HepG2 (cell line): ENCODE results near the gene CNNM4. TPM values are rescaled to one million over a fixed set of nuclear protein-coding genes. Genes with fewer than 3 reads are reported as not detected.
A peak's percentile ranks its signal among the peaks of the same experiment; 100 is the strongest.

Experiments used
- ASH2L ChIP-seq: fragments of 300-600, 200-600 bp; sonication (generic); IDR thresholded peaks from 2 replicates; pipeline ENCODE4 v1.7.0; 2017; ENCODE audit warnings: low read depth, mild to moderate bottlenecking, moderate library complexity, mixed read lengths, low read length; ENCODE audit not compliant: insufficient read length
- CCDC6 ChIP-seq: sonication (generic); formaldehyde crosslinking; IDR thresholded peaks from 2 replicates; pipeline ENCODE4 v1.8.1; 2022; ENCODE audit warnings: mild to moderate bottlenecking, missing genetic modification reagents, moderate library complexity
- ERF ChIP-seq: IDR thresholded peaks from 2 replicates; pipeline ENCODE4 v1.6.1; 2018; ENCODE audit warnings: missing biosample characterization, missing genetic modification reagents
- FOXA1 ChIP-seq, 2 experiments: fragments of 450-650 bp in 1 of 2; sonication (generic) in 1 of 2; formaldehyde crosslinking in 1 of 2; IDR thresholded peaks; 2 replicates each; pipeline versions ENCODE4 v1.4.0 to v1.6.1; 2016 to 2020; ENCODE audit warnings: missing genetic modification reagents in 1 of 2
- NKX3-1 ChIP-seq: sonication (generic); formaldehyde crosslinking; IDR thresholded peaks from 2 replicates; pipeline ENCODE4 v1.5.0; 2020; ENCODE audit warnings: missing genetic modification reagents
- NRL ChIP-seq: sonication (generic); formaldehyde crosslinking; IDR thresholded peaks from 2 replicates; pipeline ENCODE4 v1.5.0; 2020; ENCODE audit warnings: missing genetic modification reagents, mild to moderate bottlenecking, moderate library complexity, borderline replicate concordance
- PAX8 ChIP-seq: sonication (generic); formaldehyde crosslinking; IDR thresholded peaks from 2 replicates; pipeline ENCODE4 v1.8.0; 2022; ENCODE audit warnings: mild to moderate bottlenecking, missing genetic modification reagents, borderline replicate concordance
- SOX13 ChIP-seq, 3 experiments: fragments of 450-650 bp in 1 of 3; sonication (generic) in 1 of 3; formaldehyde crosslinking in 1 of 3; IDR thresholded peaks in 2 of 3; conservative IDR thresholded peaks in 1 of 3; 2 replicates each; pipeline versions ENCODE4 v1.5.0 to v1.6.1; 2016 to 2020; ENCODE audit warnings: antibody characterized with exemption in 1 of 3, mild to moderate bottlenecking in 1 of 3, missing compliant biosample characterization in 1 of 3, missing genetic modification reagents in 1 of 3, moderate library complexity in 1 of 3
- SP1 ChIP-seq, 2 experiments: fragments of 450-650 bp in 1 of 2; sonication (generic) in 1 of 2; formaldehyde crosslinking in 1 of 2; IDR thresholded peaks; 2 replicates each; pipeline versions ENCODE4 v1.4.0 to v1.6.1; 2016 to 2020; ENCODE audit warnings: missing genetic modification reagents in 1 of 2
- STAT6 ChIP-seq: sonication (generic); formaldehyde crosslinking; IDR thresholded peaks from 2 replicates; pipeline ENCODE4 v1.4.0; 2020; ENCODE audit warnings: missing genetic modification reagents, mild to moderate bottlenecking, borderline replicate concordance
- TARDBP ChIP-seq: sonication (generic); formaldehyde crosslinking; IDR thresholded peaks from 2 replicates; pipeline ENCODE4 v1.8.0; 2022; ENCODE audit warnings: mild to moderate bottlenecking, missing genetic modification reagents
- ZC3H4 ChIP-seq: sonication (generic); formaldehyde crosslinking; IDR thresholded peaks from 2 replicates; pipeline ENCODE4 v1.4.0; 2020; ENCODE audit warnings: missing genetic modification reagents, borderline replicate concordance
- ZNF292 ChIP-seq: sonication (generic); formaldehyde crosslinking; IDR thresholded peaks from 2 replicates; pipeline ENCODE4 v1.8.1; 2022; ENCODE audit warnings: mild to moderate bottlenecking, low read depth, missing genetic modification reagents, borderline replicate concordance
- ZNF296 ChIP-seq: sonication (generic); formaldehyde crosslinking; conservative IDR thresholded peaks from 2 replicates; pipeline ENCODE4 v1.5.0; 2020; ENCODE audit warnings: mild to moderate bottlenecking, missing genetic modification reagents
- polyA plus RNA-seq, 8 experiments: library from polyadenylated mRNA; depleted of rRNA in 3 of 8; stranded (reverse) in 7 of 8; unstranded in 1 of 8; fragments of >200 nt; fragmentation: Illumina TruSeq in 4 of 8; extraction: Trizol in 4 of 8; gene quantifications; 2 replicates each; pipeline versions ENCODE4 v1.2.1 to v1.2.3, GENCODE V29; 2011 to 2016; ENCODE audit warnings: low read depth in 4 of 8, missing spikeins in 1 of 8, mixed read lengths in 1 of 8; ENCODE audit not compliant: insufficient read depth in 1 of 8
- total RNA-seq, 5 experiments: library from RNA; depleted of rRNA; stranded (reverse); fragments of >200 nt; fragmentation: Illumina TruSeq; extraction: Trizol; gene quantifications; 2 replicates each; pipeline ENCODE4 v1.2.3, GENCODE V29; 2016; ENCODE audit warnings: low read depth in 1 of 5
- TF ChIP-seq, protein P1 (sequence below): IDR thresholded peaks from 2 replicates; pipeline ENCODE4 v1.6.1; 2016; ENCODE audit warnings: low read depth
- TF ChIP-seq, protein P2 (sequence below): sonication (generic); formaldehyde crosslinking; IDR thresholded peaks from 2 replicates; pipeline ENCODE4 v1.5.0; 2020; ENCODE audit warnings: missing genetic modification reagents
- TF ChIP-seq, protein P3 (sequence below): sonication (generic); formaldehyde crosslinking; IDR thresholded peaks from 2 replicates; pipeline ENCODE4 v1.4.0; 2020; ENCODE audit warnings: mild to moderate bottlenecking, missing genetic modification reagents

Gene CNNM4
- total and polyA plus RNA-seq, 2 of the 13 experiments (the other 11 are each of a cell fraction or from before 2014, with no cell fraction given) = 5.9 to 8.4 TPM

DNA sequence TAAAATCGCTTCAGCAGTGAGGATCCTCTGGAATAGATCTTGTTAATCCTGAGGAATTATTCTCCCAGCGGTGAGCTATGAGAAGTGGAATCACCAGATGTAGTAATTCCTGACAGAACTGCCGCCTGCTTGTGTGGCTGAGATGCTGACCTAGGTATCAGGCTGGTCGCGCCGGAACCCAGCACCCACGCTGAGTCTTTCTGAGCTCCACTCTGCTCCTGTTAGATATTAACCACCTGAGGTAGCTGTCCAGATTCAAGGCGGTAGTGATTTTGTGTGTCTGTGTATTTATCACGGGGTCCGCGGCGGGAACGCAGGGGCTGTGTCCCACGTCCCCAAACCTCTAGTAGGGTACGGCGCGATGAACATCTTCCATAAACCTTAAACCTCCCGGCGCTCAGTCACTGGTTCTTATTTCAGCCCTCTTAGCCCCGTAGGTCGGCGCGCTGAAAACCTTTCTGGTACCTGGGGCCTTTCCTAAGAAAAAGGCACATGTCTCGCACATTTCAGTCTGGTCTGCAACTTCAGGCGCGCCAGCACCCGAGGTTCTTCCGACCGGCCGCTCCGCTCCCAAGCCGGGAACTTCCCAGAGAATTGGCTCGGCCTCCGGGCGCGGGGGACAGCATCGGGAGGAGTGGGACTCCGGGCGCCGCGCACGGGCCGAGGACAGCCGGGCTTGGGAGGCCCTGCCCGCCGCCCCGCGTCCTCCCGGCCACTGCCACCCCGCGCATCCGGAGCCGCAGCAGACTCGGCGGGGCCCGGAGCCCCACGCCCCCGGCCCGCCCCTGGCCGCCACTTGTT, 54.8 kb downstream of the CNNM4 start (continued):
- TF ChIP-seq, protein P1, sequence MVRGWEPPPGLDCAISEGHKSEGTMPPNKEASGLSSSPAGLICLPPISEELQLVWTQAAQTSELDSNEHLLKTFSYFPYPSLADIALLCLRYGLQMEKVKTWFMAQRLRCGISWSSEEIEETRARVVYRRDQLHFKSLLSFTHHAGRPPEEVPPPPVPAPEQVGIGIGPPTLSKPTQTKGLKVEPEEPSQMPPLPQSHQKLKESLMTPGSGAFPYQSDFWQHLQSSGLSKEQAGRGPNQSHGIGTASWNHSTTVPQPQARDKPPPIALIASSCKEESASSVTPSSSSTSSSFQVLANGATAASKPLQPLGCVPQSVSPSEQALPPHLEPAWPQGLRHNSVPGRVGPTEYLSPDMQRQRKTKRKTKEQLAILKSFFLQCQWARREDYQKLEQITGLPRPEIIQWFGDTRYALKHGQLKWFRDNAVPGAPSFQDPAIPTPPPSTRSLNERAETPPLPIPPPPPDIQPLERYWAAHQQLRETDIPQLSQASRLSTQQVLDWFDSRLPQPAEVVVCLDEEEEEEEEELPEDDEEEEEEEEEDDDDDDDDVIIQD (CRISPR knock-in tag) = no peak
- TF ChIP-seq NKX3-1 = peak; percentile 31; the same call in 1 of the 2 replicates
- TF ChIP-seq, protein P2, sequence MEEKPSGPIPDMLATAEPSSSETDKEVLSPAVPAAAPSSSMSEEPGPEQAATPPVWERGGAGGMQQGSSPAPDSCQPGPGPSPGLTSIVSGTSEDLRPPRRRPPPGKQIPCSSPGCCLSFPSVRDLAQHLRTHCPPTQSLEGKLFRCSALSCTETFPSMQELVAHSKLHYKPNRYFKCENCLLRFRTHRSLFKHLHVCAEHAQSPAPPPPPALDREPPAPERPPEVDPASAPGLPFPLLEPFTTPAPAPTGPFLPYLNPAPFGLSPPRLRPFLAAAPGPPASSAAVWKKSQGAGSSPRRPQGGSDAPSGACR (CRISPR knock-in tag) = peak; percentile 80; the same call in 1 of the 2 replicates
- TF ChIP-seq CCDC6 = no peak; the same call in 1 of the 2 replicates
- TF ChIP-seq ASH2L = peak; percentile 88
- no peak for TF ChIP-seq SP1 (IDR thresholded peaks at IDR 0.05)
- no peak for TF ChIP-seq SP1 (CRISPR knock-in tag; IDR thresholded peaks at IDR 0.05)
- no peak for TF ChIP-seq ZC3H4 (CRISPR knock-in tag)
- TF ChIP-seq NRL (CRISPR knock-in tag) = no peak
- no peak for TF ChIP-seq FOXA1 (IDR thresholded peaks at IDR 0.05)
- no peak for TF ChIP-seq FOXA1 (CRISPR knock-in tag; IDR thresholded peaks at IDR 0.05)
- TF ChIP-seq ZNF296 = no peak
- peak; percentile 66; the same call in 1 of the 2 replicates for TF ChIP-seq PAX8 (CRISPR knock-in tag)
- TF ChIP-seq ZNF292 (CRISPR knock-in tag) = 0 out of 2 replicates have a peak, but pooled peaks have one; percentile 23
- TF ChIP-seq, protein P3, sequence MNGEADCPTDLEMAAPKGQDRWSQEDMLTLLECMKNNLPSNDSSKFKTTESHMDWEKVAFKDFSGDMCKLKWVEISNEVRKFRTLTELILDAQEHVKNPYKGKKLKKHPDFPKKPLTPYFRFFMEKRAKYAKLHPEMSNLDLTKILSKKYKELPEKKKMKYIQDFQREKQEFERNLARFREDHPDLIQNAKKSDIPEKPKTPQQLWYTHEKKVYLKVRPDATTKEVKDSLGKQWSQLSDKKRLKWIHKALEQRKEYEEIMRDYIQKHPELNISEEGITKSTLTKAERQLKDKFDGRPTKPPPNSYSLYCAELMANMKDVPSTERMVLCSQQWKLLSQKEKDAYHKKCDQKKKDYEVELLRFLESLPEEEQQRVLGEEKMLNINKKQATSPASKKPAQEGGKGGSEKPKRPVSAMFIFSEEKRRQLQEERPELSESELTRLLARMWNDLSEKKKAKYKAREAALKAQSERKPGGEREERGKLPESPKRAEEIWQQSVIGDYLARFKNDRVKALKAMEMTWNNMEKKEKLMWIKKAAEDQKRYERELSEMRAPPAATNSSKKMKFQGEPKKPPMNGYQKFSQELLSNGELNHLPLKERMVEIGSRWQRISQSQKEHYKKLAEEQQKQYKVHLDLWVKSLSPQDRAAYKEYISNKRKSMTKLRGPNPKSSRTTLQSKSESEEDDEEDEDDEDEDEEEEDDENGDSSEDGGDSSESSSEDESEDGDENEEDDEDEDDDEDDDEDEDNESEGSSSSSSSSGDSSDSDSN (CRISPR knock-in tag) = peak; percentile 79
- no peak for TF ChIP-seq STAT6
- no peak; the same call in 1 of the 2 replicates for TF ChIP-seq ERF (CRISPR knock-in tag)
- 0 out of 2 replicates have a peak, but pooled peaks have one; percentile 13 for TF ChIP-seq TARDBP (CRISPR knock-in tag)
- TF ChIP-seq SOX13 (IDR thresholded peaks at IDR 0.05) = no peak
- no peak for TF ChIP-seq SOX13 (CRISPR knock-in tag; conservative IDR thresholded peaks at IDR 0.05 in 1 of 2, IDR thresholded peaks at IDR 0.05 in 1 of 2)
